Neural progenitor cell (in vitro differentiated cells): ENCODE results near the gene WDR75. TPM values are rescaled to one million over a fixed set of nuclear protein-coding genes. Genes with fewer than 3 reads are reported as not detected.
A peak's percentile ranks its signal among the peaks of the same experiment; 100 is the strongest.
"Not testable (repeated sequence)": the region's sequence is repeated elsewhere in the genome, so short reads cannot be mapped to it uniquely, and the experiment has no call there.

Experiments
- DNase-seq: peaks from one replicate; pipeline ENCODE4 v3.0.0-alpha.2; 2016; ENCODE audit warnings: low spot score
- H2AFZ ChIP-seq: fragments of 200-600 bp; sonication (generic); replicated peaks from 2 replicates; pipeline ENCODE4 v1.6.1; 2016; ENCODE audit warnings: antibody characterized with exemption
- H3F3A ChIP-seq: fragments of 200-600 bp; sonication (generic); 2 replicates; pipeline ENCODE4 v1.6.1; 2016; ENCODE audit warnings: antibody characterized with exemption, low read depth
- H3K27ac ChIP-seq: fragments of 200-600 bp; sonication (generic); 2 replicates; pipeline ENCODE4 v1.5.1; 2016; ENCODE audit warnings: mild to moderate bottlenecking
- H3K27me3 ChIP-seq: fragments of 200-600 bp; sonication (generic); 2 replicates; pipeline ENCODE4 v1.6.1; 2016; ENCODE audit warnings: mild to moderate bottlenecking, moderate library complexity
- H3K36me3 ChIP-seq: fragments of 200-600 bp; sonication (generic); 2 replicates; pipeline ENCODE4 v1.5.1; 2016
- H3K4me1 ChIP-seq: fragments of 200-600 bp; sonication (generic); 2 replicates; pipeline ENCODE4 v1.6.1; 2016; ENCODE audit warnings: mixed run types
- H3K4me2 ChIP-seq: fragments of 200-600 bp; sonication (generic); 2 replicates; pipeline ENCODE4 v1.6.1; 2016
- H3K4me3 ChIP-seq: fragments of 200-600 bp; sonication (generic); 2 replicates; pipeline ENCODE4 v1.5.1; 2016
- H3K79me2 ChIP-seq: fragments of 200-600 bp; sonication (generic); 2 replicates; pipeline ENCODE4 v1.6.1; 2016; ENCODE audit warnings: low read depth
- H3K9ac ChIP-seq: fragments of 200-600 bp; sonication (generic); 2 replicates; pipeline ENCODE4 v1.6.1; 2016
- H3K9me3 ChIP-seq: fragments of 200-600 bp; sonication (generic); 2 replicates; pipeline ENCODE4 v1.5.1; 2016; ENCODE audit warnings: low read depth
- H4K20me1 ChIP-seq: fragments of 200-600 bp; sonication (generic); 2 replicates; pipeline ENCODE4 v1.6.1; 2016; ENCODE audit warnings: low read depth
- H3K27ac Mint-ChIP-seq: 3 replicates; pipeline ENCODE4 v1.8.0; 2021; ENCODE audit warnings: mixed read lengths
- H3K27me3 Mint-ChIP-seq: 2 replicates; pipeline ENCODE4 v1.8.0; 2022; ENCODE audit warnings: low read depth, mild to moderate bottlenecking, inconsistent platforms, moderate library complexity, mixed read lengths; ENCODE audit not compliant: insufficient read depth
- H3K36me3 Mint-ChIP-seq: 3 replicates; pipeline ENCODE4 v1.8.0; 2021; ENCODE audit warnings: mixed read lengths
- H3K4me1 Mint-ChIP-seq: 3 replicates; pipeline ENCODE4 v1.8.0; 2021; ENCODE audit warnings: mixed read lengths
- H3K4me3 Mint-ChIP-seq: 3 replicates; pipeline ENCODE4 v1.8.0; 2021; ENCODE audit warnings: mild to moderate bottlenecking, moderate library complexity, mixed read lengths
- H3K9me3 Mint-ChIP-seq: 3 replicates; pipeline ENCODE4 v1.8.0; 2020; ENCODE audit warnings: mixed read lengths
- EZH2 ChIP-seq: fragments of 200-600 bp; sonication (generic); IDR thresholded peaks from 2 replicates; pipeline ENCODE4 v1.6.1; 2017; ENCODE audit warnings: antibody characterized with exemption, mild to moderate bottlenecking, moderate library complexity
- EZH2phosphoT487 ChIP-seq: fragments of 200-600 bp; sonication (generic); IDR thresholded peaks from 2 replicates; pipeline ENCODE4 v1.6.1; 2017; ENCODE audit warnings: antibody characterized with exemption
- total RNA-seq: library from RNA; depleted of rRNA; stranded (reverse); fragments of >200 nt; gene quantifications from 2 replicates; pipeline ENCODE4 v1.2.3, GENCODE V29; 2015; ENCODE audit warnings: low replicate concordance
- TF ChIP-seq, protein P1 (sequence below): fragments of 200-600 bp; sonication (generic); IDR thresholded peaks from 2 replicates; pipeline ENCODE4 v1.5.1; 2017; ENCODE audit warnings: antibody characterized with exemption, mild to moderate bottlenecking

WDR75 gene
- total RNA-seq, 1 donor from 2014 or later = 121 TPM

DNA sequence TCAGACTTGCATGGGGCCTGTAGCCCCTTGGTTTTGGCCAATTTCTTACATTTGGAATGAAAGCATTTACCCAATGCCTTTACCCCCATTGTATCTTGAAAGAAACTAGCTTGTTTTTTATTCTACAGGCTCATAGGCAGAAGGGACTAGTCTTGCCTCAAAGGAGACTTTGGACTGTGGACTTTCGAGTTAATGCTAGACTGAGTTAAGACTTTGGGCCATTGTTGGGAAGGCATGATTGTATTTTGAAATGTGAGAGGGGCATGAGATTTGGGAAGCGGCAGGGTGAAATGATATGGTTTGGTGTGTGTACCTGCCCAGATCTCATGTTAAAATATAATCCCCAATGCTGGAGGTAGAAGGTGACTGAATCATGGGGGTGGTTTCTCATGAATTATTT is 13.4 kb upstream of the WDR75 start:
- Mint-ChIP-seq H3K27ac (no peak overlapping the region), H3K4me1 (peaks cover 7% of the 10 kb centered on the region), H3K9me3 (peaks cover 4% of the 10 kb centered on the region), H3K4me3 (no peak overlapping the region), H3K36me3 (peaks cover 2% of the 10 kb centered on the region), H3K27me3 (no peaks in the 10 kb centered on the region)
- Histone ChIP-seq H3K4me1 (peaks cover 13% of the 10 kb centered on the region), H3K36me3 (no peaks in the 10 kb centered on the region), H2AFZ (no peak overlapping the region), H3K79me2 (no peaks in the 10 kb centered on the region), H3K4me2 (no peak overlapping the region), H3K27ac (peak overlapping the region; percentile 21), H3K4me3 (no peak overlapping the region), H3K9ac (no peak overlapping the region), H3K9me3 (no peaks in the 10 kb centered on the region), H4K20me1 (no peaks in the 10 kb centered on the region), H3F3A (peaks cover 5% of the 10 kb centered on the region), H3K27me3 (no peaks in the 10 kb centered on the region)
- DNase-seq = no peak
- no peak for TF ChIP-seq EZH2
- TF ChIP-seq, protein P1, sequence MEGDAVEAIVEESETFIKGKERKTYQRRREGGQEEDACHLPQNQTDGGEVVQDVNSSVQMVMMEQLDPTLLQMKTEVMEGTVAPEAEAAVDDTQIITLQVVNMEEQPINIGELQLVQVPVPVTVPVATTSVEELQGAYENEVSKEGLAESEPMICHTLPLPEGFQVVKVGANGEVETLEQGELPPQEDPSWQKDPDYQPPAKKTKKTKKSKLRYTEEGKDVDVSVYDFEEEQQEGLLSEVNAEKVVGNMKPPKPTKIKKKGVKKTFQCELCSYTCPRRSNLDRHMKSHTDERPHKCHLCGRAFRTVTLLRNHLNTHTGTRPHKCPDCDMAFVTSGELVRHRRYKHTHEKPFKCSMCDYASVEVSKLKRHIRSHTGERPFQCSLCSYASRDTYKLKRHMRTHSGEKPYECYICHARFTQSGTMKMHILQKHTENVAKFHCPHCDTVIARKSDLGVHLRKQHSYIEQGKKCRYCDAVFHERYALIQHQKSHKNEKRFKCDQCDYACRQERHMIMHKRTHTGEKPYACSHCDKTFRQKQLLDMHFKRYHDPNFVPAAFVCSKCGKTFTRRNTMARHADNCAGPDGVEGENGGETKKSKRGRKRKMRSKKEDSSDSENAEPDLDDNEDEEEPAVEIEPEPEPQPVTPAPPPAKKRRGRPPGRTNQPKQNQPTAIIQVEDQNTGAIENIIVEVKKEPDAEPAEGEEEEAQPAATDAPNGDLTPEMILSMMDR = no peak

DNA sequence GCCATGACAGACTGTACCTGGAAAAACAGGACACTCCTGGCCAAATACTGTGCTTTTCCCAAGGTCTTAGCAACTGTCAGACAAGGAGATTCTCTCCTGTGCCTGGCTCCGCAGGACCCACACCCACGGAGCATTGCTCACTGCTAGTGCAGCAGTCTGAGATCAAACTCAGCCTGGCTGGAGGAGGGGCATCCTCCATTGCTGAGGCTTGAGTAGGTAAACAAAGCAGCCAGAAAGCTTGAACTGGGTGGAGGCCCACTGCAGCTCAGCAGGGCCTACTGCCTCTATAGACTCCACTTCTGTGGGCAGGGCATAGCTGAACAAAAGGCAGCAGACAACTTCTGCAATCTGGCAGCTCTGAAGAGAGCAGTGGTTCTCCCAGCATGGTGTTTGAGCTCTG is 10.8 kb upstream of the WDR75 start:
- H3K9ac ChIP-seq, H3K9me3 Mint-ChIP-seq, H3K4me3 ChIP-seq, H3K36me3 ChIP-seq, H3K4me1 Mint-ChIP-seq, H3K27ac Mint-ChIP-seq, H3K27me3 ChIP-seq, H3F3A ChIP-seq, H4K20me1 ChIP-seq, H3K27ac ChIP-seq, H3K36me3 Mint-ChIP-seq, H3K27me3 Mint-ChIP-seq, H3K79me2 ChIP-seq, H3K4me3 Mint-ChIP-seq, H3K9me3 ChIP-seq: not testable (repeated sequence)
- Histone ChIP-seq H3K4me1 (peaks cover 13% of the 10 kb centered on the region), H2AFZ (peak overlapping the region; percentile 90), H3K4me2 (peak overlapping the region; percentile 45)
- DNase-seq = peak; percentile 32

DNA sequence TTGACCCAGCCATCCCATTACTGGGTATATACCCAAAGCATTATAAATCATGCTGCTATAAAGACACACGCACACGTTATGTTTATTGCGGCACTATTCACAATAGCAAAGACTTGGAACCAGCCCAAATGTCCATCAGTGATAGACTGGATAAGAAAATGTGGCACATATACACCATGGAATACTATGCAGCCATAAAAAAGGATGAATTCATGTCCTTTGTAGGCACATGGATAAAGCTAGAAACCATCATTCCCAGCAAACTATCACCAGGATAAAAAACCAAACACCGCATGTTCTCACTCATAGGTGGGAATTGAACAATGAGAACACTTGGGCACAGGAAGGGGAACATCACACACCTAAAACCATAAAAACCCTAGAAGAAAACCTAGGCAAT is 5.5 kb upstream of the WDR75 start:
- not testable (repeated sequence) for H3K9ac ChIP-seq, H3K79me2 ChIP-seq, DNase-seq, H3K27me3 Mint-ChIP-seq, H3K4me3 Mint-ChIP-seq, H2AFZ ChIP-seq, H4K20me1 ChIP-seq, H3K27me3 ChIP-seq, H3K27ac ChIP-seq, H3K27ac Mint-ChIP-seq, H3K4me1 ChIP-seq, H3K9me3 Mint-ChIP-seq, H3K36me3 ChIP-seq, H3K4me2 ChIP-seq, H3F3A ChIP-seq, H3K9me3 ChIP-seq, H3K4me1 Mint-ChIP-seq, H3K36me3 Mint-ChIP-seq, H3K4me3 ChIP-seq

DNA sequence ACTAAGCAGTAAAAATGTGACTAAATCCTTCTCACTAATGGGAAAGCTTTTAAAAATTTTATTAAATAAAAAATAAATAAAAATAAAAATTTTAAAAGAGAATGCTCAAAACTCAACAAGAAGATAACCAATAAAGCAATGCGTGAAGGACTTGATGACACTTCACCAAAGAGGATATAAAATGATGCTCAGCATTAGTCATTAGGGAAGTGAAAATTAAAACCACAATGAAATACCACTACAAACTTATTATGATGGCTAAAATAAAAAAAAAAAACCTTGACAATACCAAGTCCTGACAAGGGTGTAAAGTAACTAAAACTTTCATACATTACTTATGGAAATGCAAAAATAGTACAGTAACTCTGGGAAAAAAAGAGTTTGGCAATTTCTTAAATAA is 3.3 kb upstream of the WDR75 start:
- Histone ChIP-seq H4K20me1 (no peaks in the 10 kb centered on the region), H3K27ac (no peak overlapping the region), H3K27me3 (no peaks in the 10 kb centered on the region), H3K4me3 (no peak overlapping the region), H2AFZ (no peak overlapping the region), H3K79me2 (peaks cover 16% of the 10 kb centered on the region), H3K4me1 (peaks cover 9% of the 10 kb centered on the region), H3K4me2 (no peak overlapping the region), H3K9ac (no peak overlapping the region), H3K36me3 (no peaks in the 10 kb centered on the region), H3K9me3 (no peaks in the 10 kb centered on the region), H3F3A (peaks cover 5% of the 10 kb centered on the region)
- Mint-ChIP-seq H3K4me1 (peaks cover 7% of the 10 kb centered on the region), H3K4me3 (no peak overlapping the region), H3K27me3 (no peaks in the 10 kb centered on the region), H3K9me3 (peaks cover 4% of the 10 kb centered on the region), H3K36me3 (no peaks in the 10 kb centered on the region), H3K27ac (no peak overlapping the region)
- DNase-seq = no peak
- TF ChIP-seq EZH2phosphoT487 (no peak), EZH2 (no peak)
- TF ChIP-seq, protein P1 = no peak
